Measurements from ENCODE around the gene ABCC8. TPM values are rescaled to one million over a fixed set of nuclear protein-coding genes. Genes with fewer than 3 reads are reported as not detected.

The ABCC8 gene
- total and polyA plus RNA-seq, 2 experiments from 2014 or later: 2.0 to 3.4 TPM

DNA sequence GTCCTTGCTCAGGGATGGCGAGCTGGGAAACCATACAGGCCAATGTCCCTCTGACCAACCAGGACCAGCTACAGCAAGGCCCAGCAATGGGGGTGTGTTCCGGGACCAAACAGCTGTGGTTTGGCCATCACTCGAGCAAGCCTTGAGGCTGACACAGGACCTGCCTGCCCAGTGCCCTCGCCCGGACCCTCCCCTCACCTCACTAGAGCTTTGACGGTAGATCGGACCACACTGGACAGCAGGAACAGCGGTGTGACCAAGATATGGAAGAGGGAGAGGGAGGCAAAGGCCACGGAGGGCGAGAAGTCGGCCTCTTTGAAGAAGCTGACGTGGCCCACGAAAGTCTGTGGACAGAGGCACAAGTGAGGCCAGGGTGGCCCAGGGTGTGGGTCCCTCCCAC, 46.0 kb downstream of the ABCC8 start:
- no peaks in the 10 kb centered on the region for H3K9me2 ChIP-seq (ENCODE audit: insufficient read depth)
- ATAC-seq (no peak), DNase-seq (ENCODE audit: low spot score) (no peak)
- TF ChIP-seq CREB1 (CRISPR knock-in tag; IDR thresholded peaks at IDR 0.05; ENCODE audit: low read depth): no peak
- TF ChIP-seq, protein P1, sequence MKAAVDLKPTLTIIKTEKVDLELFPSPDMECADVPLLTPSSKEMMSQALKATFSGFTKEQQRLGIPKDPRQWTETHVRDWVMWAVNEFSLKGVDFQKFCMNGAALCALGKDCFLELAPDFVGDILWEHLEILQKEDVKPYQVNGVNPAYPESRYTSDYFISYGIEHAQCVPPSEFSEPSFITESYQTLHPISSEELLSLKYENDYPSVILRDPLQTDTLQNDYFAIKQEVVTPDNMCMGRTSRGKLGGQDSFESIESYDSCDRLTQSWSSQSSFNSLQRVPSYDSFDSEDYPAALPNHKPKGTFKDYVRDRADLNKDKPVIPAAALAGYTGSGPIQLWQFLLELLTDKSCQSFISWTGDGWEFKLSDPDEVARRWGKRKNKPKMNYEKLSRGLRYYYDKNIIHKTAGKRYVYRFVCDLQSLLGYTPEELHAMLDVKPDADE (IDR thresholded peaks at IDR 0.05): no peak
- H3K27me3 ChIP-seq (ENCODE audit: insufficient read depth): no peaks in the 10 kb centered on the region
- H3F3A ChIP-seq (replicated peaks; ENCODE audit: low read depth): no peaks in the 10 kb centered on the region
- no peak overlapping the region for H3K4me3 ChIP-seq
- H3K27ac Mint-ChIP-seq: no peak overlapping the region
- H3K27me3 Mint-ChIP-seq (ENCODE audit: insufficient read depth, low read depth, poor library complexity): peaks cover 4% of the 10 kb centered on the region
- no peak overlapping the region for H3K27ac ChIP-seq (ENCODE audit: low read depth)
- H3K4me1 ChIP-seq (ENCODE audit: insufficient read depth): no peaks in the 10 kb centered on the region
- H3K36me3 ChIP-seq (ENCODE audit: insufficient read depth): no peaks in the 10 kb centered on the region
- no peaks in the 10 kb centered on the region for H3K79me2 ChIP-seq (replicated peaks; ENCODE audit: insufficient read depth)
- no peak overlapping the region for H3K4me2 ChIP-seq
- no peak overlapping the region for H3K4me3 Mint-ChIP-seq
- no peaks in the 10 kb centered on the region for H4K20me1 ChIP-seq (replicated peaks; ENCODE audit: insufficient read depth)
- H3K4me1 Mint-ChIP-seq: peaks cover 5% of the 10 kb centered on the region; the same call in 2 of the 3 replicates
- H3K36me3 Mint-ChIP-seq (ENCODE audit: low read depth): no peaks in the 10 kb centered on the region
- no peak overlapping the region for H2AFZ ChIP-seq
- no peaks in the 10 kb centered on the region for H3K9me3 Mint-ChIP-seq

DNA sequence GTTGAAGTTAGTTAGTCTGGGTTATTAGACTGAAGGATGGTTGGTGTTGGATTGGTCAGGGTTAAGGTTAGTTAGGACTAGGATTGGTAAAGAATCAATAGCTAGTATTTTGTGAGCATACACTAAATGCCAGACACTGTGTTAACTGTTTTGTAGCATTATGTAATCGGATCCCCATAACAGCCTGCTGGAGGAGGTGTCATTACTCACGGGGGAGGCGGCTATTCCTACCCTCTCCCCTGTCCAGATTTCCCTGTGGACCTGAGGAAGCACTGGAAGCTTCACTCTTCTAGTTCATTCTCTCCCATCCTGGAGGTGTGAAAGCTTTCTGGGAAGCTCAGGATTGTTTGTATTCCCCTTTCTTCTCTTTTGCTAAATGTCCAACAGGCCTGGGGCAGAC, 47.7 kb downstream of the ABCC8 start:
- DNase-seq (ENCODE audit: low spot score): no peak
- Histone ChIP-seq H3K4me1 (ENCODE audit: insufficient read depth) (no peaks in the 10 kb centered on the region), H3K9me2 (ENCODE audit: insufficient read depth) (no peaks in the 10 kb centered on the region), H3K27ac (ENCODE audit: low read depth) (no peak overlapping the region), H3K27me3 (ENCODE audit: insufficient read depth) (no peaks in the 10 kb centered on the region), H3K36me3 (ENCODE audit: insufficient read depth) (no peaks in the 10 kb centered on the region), H3K4me2 (no peak overlapping the region), H2AFZ (no peak overlapping the region), H3F3A (replicated peaks; ENCODE audit: low read depth) (no peaks in the 10 kb centered on the region), H4K20me1 (replicated peaks; ENCODE audit: insufficient read depth) (no peaks in the 10 kb centered on the region), H3K4me3 (no peak overlapping the region), H3K79me2 (replicated peaks; ENCODE audit: insufficient read depth) (no peaks in the 10 kb centered on the region)
- Mint-ChIP-seq H3K36me3 (ENCODE audit: low read depth) (no peaks in the 10 kb centered on the region), H3K4me3 (no peak overlapping the region), H3K27ac (no peak overlapping the region), H3K9me3 (no peaks in the 10 kb centered on the region), H3K27me3 (ENCODE audit: insufficient read depth, low read depth, poor library complexity) (peaks cover 2% of the 10 kb centered on the region), H3K4me1 (no peaks in the 10 kb centered on the region)
- no peak for ATAC-seq
- no peak for TF ChIP-seq JUNB (IDR thresholded peaks at IDR 0.05; ENCODE audit: unreplicated experiment)
- no peak for TF ChIP-seq EZH2 (IDR thresholded peaks at IDR 0.05; ENCODE audit: low read depth, unreplicated experiment)
- TF ChIP-seq NANOG (IDR thresholded peaks at IDR 0.05; ENCODE audit: borderline replicate concordance): no peak
- TF ChIP-seq, protein P2, sequence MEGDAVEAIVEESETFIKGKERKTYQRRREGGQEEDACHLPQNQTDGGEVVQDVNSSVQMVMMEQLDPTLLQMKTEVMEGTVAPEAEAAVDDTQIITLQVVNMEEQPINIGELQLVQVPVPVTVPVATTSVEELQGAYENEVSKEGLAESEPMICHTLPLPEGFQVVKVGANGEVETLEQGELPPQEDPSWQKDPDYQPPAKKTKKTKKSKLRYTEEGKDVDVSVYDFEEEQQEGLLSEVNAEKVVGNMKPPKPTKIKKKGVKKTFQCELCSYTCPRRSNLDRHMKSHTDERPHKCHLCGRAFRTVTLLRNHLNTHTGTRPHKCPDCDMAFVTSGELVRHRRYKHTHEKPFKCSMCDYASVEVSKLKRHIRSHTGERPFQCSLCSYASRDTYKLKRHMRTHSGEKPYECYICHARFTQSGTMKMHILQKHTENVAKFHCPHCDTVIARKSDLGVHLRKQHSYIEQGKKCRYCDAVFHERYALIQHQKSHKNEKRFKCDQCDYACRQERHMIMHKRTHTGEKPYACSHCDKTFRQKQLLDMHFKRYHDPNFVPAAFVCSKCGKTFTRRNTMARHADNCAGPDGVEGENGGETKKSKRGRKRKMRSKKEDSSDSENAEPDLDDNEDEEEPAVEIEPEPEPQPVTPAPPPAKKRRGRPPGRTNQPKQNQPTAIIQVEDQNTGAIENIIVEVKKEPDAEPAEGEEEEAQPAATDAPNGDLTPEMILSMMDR (conservative IDR thresholded peaks at IDR 0.05; ENCODE audit: low read depth in 2 of 2): no peak
- TF ChIP-seq EZH2phosphoT487 (IDR thresholded peaks at IDR 0.05; ENCODE audit: unreplicated experiment): no peak
- no peak for TF ChIP-seq ZNF331 (CRISPR knock-in tag; IDR thresholded peaks at IDR 0.05; ENCODE audit: low read depth)
- TF ChIP-seq STAT1 (IDR thresholded peaks at IDR 0.05; ENCODE audit: unreplicated experiment): no peak
- TF ChIP-seq, protein P3, sequence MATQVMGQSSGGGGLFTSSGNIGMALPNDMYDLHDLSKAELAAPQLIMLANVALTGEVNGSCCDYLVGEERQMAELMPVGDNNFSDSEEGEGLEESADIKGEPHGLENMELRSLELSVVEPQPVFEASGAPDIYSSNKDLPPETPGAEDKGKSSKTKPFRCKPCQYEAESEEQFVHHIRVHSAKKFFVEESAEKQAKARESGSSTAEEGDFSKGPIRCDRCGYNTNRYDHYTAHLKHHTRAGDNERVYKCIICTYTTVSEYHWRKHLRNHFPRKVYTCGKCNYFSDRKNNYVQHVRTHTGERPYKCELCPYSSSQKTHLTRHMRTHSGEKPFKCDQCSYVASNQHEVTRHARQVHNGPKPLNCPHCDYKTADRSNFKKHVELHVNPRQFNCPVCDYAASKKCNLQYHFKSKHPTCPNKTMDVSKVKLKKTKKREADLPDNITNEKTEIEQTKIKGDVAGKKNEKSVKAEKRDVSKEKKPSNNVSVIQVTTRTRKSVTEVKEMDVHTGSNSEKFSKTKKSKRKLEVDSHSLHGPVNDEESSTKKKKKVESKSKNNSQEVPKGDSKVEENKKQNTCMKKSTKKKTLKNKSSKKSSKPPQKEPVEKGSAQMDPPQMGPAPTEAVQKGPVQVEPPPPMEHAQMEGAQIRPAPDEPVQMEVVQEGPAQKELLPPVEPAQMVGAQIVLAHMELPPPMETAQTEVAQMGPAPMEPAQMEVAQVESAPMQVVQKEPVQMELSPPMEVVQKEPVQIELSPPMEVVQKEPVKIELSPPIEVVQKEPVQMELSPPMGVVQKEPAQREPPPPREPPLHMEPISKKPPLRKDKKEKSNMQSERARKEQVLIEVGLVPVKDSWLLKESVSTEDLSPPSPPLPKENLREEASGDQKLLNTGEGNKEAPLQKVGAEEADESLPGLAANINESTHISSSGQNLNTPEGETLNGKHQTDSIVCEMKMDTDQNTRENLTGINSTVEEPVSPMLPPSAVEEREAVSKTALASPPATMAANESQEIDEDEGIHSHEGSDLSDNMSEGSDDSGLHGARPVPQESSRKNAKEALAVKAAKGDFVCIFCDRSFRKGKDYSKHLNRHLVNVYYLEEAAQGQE (IDR thresholded peaks at IDR 0.05; ENCODE audit: unreplicated experiment): no peak
- no peak for TF ChIP-seq POLR2AphosphoS5 (IDR thresholded peaks at IDR 0.05; ENCODE audit: low read depth)
